NCI-H1417 treated with DMSO at 0.1 percent for 48 hours (cell line): ENCODE results near the gene RPL15.
"Not testable (repeated sequence)": the region's sequence is repeated elsewhere in the genome, so short reads cannot be mapped to it uniquely, and the experiment has no call there.

Source experiments
- DNase-seq: peaks from one replicate; lab custom pipeline; 2025; lab: John Stamatoyannopoulos, UW

RPL15 gene

GRCh38 chr3:23916886-23917678 lies at the start of gene RPL15, which contains the start of gene NKIRAS1:
Gene RPL15 (plus strand): TSS chr3:23917132. CDS start chr3:23917860, 728 bp downstream.
Gene NKIRAS1 (minus strand): TSS chr3:23916990. CDS start chr3:23910904, 6,086 bp downstream.
- peak; percentile 71 for DNase-seq

GRCh38 chr3:23867400-23867799 lies 49.5 kb upstream of the RPL15 start:
- no peak for DNase-seq

GRCh38 chr3:23867838-23868237 lies 49.1 kb upstream of the RPL15 start:
- no peak for DNase-seq

- no peak for DNase-seq
These were observed 46.8 kb upstream of the RPL15 start for GRCh38 chr3:23869977-23870662.

GRCh38 chr3:23870663-23871043 lies 46.3 kb upstream of the RPL15 start:
- not testable (repeated sequence) for DNase-seq

- not testable (repeated sequence) for DNase-seq
These were observed 45.6 kb upstream of the RPL15 start for GRCh38 chr3:23871361-23871760.

- no peak for DNase-seq
These were observed 44.6 kb upstream of the RPL15 start for GRCh38 chr3:23872330-23872729.

GRCh38 chr3:23873941-23874340 lies 43.0 kb upstream of the RPL15 start:
- no peak for DNase-seq

GRCh38 chr3:23874359-23875112 lies 42.4 kb upstream of the RPL15 start:
- no peak for DNase-seq

GRCh38 chr3:23875113-23875725 lies 41.7 kb upstream of the RPL15 start:
- no peak for DNase-seq

- no peak for DNase-seq
These were observed 40.0 kb upstream of the RPL15 start for GRCh38 chr3:23876923-23877322.

- DNase-seq: no peak
These were observed 39.5 kb upstream of the RPL15 start for GRCh38 chr3:23877329-23877980.

GRCh38 chr3:23879485-23879884 lies 37.4 kb upstream of the RPL15 start:
- no peak for DNase-seq

GRCh38 chr3:23880703-23881339 lies 36.1 kb upstream of the RPL15 start:
- DNase-seq: no peak

- not testable (repeated sequence) for DNase-seq
These were observed 34.9 kb upstream of the RPL15 start for GRCh38 chr3:23881993-23882392.

- no peak for DNase-seq
These were observed 34.4 kb upstream of the RPL15 start for GRCh38 chr3:23882487-23882918.

GRCh38 chr3:23884481-23884880 lies 32.5 kb upstream of the RPL15 start:
- no peak for DNase-seq

GRCh38 chr3:23885210-23885609 lies 31.7 kb upstream of the RPL15 start:
- DNase-seq: no peak

- no peak for DNase-seq
These were observed 30.6 kb upstream of the RPL15 start for GRCh38 chr3:23886311-23886710.

- DNase-seq: no peak
These were observed 28.2 kb upstream of the RPL15 start for GRCh38 chr3:23888617-23889228.

- no peak for DNase-seq
These were observed 27.5 kb upstream of the RPL15 start for GRCh38 chr3:23889386-23889785.
